K562 (cell line): ENCODE data around the gene MAN1B1. TPM values are rescaled to one million over a fixed set of nuclear protein-coding genes. Genes with fewer than 3 reads are reported as not detected.

ENCODE experiments used
- CCNT2 ChIP-seq: IDR thresholded peaks from 2 replicates; pipeline ENCODE4 v1.6.1; 2011; ENCODE audit warnings: borderline replicate concordance, low read depth, mild to moderate bottlenecking, moderate library complexity, mixed read lengths, low read length; ENCODE audit not compliant: insufficient read length; ENCODE audit errors: extremely low read depth
- CHD2 ChIP-seq: IDR thresholded peaks from 2 replicates; pipeline ENCODE4 v1.6.1; 2011; ENCODE audit warnings: low read depth, low read length
- CREM ChIP-seq: IDR thresholded peaks from 2 replicates; pipeline ENCODE4 v1.6.1; 2014; ENCODE audit warnings: antibody characterized with exemption, low read depth
- ELK1 ChIP-seq: sonication (generic); formaldehyde crosslinking; IDR thresholded peaks from 2 replicates; pipeline ENCODE4 v1.8.1; 2022; ENCODE audit warnings: missing genetic modification reagents
- ERF ChIP-seq: fragments of 450-650 bp; formaldehyde crosslinking; IDR thresholded peaks from 2 replicates; pipeline ENCODE4 v1.4.0; 2020; ENCODE audit warnings: mild to moderate bottlenecking, mixed read lengths
- ETS1 ChIP-seq: conservative IDR thresholded peaks from 2 replicates; pipeline ENCODE4 v1.6.1; 2011; ENCODE audit warnings: low read depth, mild to moderate bottlenecking, low read length; ENCODE audit not compliant: control insufficient read depth
- GATA2 ChIP-seq: sonication (generic); formaldehyde crosslinking; IDR thresholded peaks from 2 replicates; pipeline ENCODE4 v1.4.0; 2020; ENCODE audit warnings: mild to moderate bottlenecking, missing genetic modification reagents
- KDM4B ChIP-seq, 2 experiments: fragments of 450-650 bp in 1 of 2; sonication (generic) in 1 of 2; IDR thresholded peaks; 2 replicates each; pipeline ENCODE4 v1.6.1; 2016 to 2017; ENCODE audit warnings: borderline replicate concordance in 2 of 2, antibody characterized with exemption in 1 of 2, low read depth in 1 of 2, mild to moderate bottlenecking in 1 of 2
- LEF1 ChIP-seq: fragments of 450-650 bp; IDR thresholded peaks from 2 replicates; pipeline ENCODE4 v1.6.1; 2016; ENCODE audit warnings: mild to moderate bottlenecking
- MCM2 ChIP-seq: fragments of 450-650 bp; IDR thresholded peaks from 2 replicates; pipeline ENCODE4 v1.6.1; 2017; ENCODE audit warnings: low read depth, mild to moderate bottlenecking
- MTA3 ChIP-seq: fragments of 450-650 bp; formaldehyde crosslinking; IDR thresholded peaks from 2 replicates; pipeline ENCODE4 v1.6.1; 2017; ENCODE audit warnings: mild to moderate bottlenecking, borderline replicate concordance
- MXI1 ChIP-seq: IDR thresholded peaks from 2 replicates; pipeline ENCODE4 v1.6.1; 2011; ENCODE audit warnings: low read depth, mild to moderate bottlenecking, improper control_type of control experiment, low read length
- MYNN ChIP-seq, 2 experiments: sonication (generic); formaldehyde crosslinking in 1 of 2; IDR thresholded peaks; 2 replicates each; pipeline versions ENCODE4 v1.5.0 to v1.6.1; 2016 to 2020; ENCODE audit warnings: antibody characterized with exemption in 1 of 2, missing genetic modification reagents in 1 of 2
- OTX1 ChIP-seq: fragments of 450-650 bp; formaldehyde crosslinking; IDR thresholded peaks from 2 replicates; pipeline ENCODE4 v1.4.0; 2022; ENCODE audit warnings: mild to moderate bottlenecking
- PBX2 ChIP-seq, 2 experiments: IDR thresholded peaks in 1 of 2; conservative IDR thresholded peaks in 1 of 2; 2 replicates each; pipeline ENCODE4 v1.6.1; 2016; ENCODE audit warnings: low read depth in 2 of 2, mild to moderate bottlenecking in 1 of 2, missing compliant biosample characterization in 1 of 2, missing genetic modification characterization in 1 of 2, moderate library complexity in 1 of 2
- PCBP1 ChIP-seq: fragments of 200-400 bp; formaldehyde crosslinking; IDR thresholded peaks from 2 replicates; pipeline ENCODE4 v1.6.1; 2018; ENCODE audit warnings: mild to moderate bottlenecking, low read depth, low read length; ENCODE audit not compliant: poor library complexity, severe bottlenecking
- SREBF1 ChIP-seq: fragments of 150-350 bp; IDR thresholded peaks from 2 replicates; pipeline ENCODE4 v1.6.1; 2014; ENCODE audit warnings: antibody characterized with exemption, low read depth, low read length, borderline replicate concordance
- TBL1XR1 ChIP-seq, 2 experiments: IDR thresholded peaks; 2 replicates each; pipeline ENCODE4 v1.6.1; 2012; ENCODE audit warnings: improper control_type of control experiment in 2 of 2, low read length in 2 of 2, mild to moderate bottlenecking in 1 of 2
- TBP ChIP-seq: optimal IDR thresholded peaks from 2 replicates; pipeline ENCODE3; 2011; ENCODE audit warnings: low read depth, low read length, improper control_type of control experiment
- TCFL5 ChIP-seq: fragments of 250-450 bp; sonication (Bioruptor Pico); conservative IDR thresholded peaks from 2 replicates; pipeline ENCODE4 v1.6.1; 2021; ENCODE audit warnings: mild to moderate bottlenecking, moderate library complexity, matching md5 sums
- TEAD4 ChIP-seq, 2 experiments: sonication (generic) in 1 of 2; formaldehyde crosslinking in 1 of 2; IDR thresholded peaks; 2 replicates each; pipeline versions ENCODE4 v1.6.1 to v1.8.0; 2012 to 2022; ENCODE audit warnings: borderline replicate concordance in 1 of 2, inconsistent platforms in 1 of 2, low read length in 1 of 2, mild to moderate bottlenecking in 1 of 2, missing genetic modification reagents in 1 of 2
- TFAM ChIP-seq: fragments of 250-450 bp; sonication (Bioruptor Pico); conservative IDR thresholded peaks from 2 replicates; pipeline ENCODE4 v1.5.0; 2021; ENCODE audit warnings: mild to moderate bottlenecking, moderate library complexity
- U2AF1 ChIP-seq: fragments of 200-400 bp; formaldehyde crosslinking; optimal IDR thresholded peaks from 2 replicates; pipeline ENCODE3; 2017; ENCODE audit warnings: mild to moderate bottlenecking, low read depth, low read length, moderate library complexity
- polyA plus RNA-seq, 8 experiments: library from polyadenylated mRNA; depleted of rRNA in 4 of 8; stranded (reverse) in 5 of 8; unstranded in 3 of 8; fragments of >200 nt; fragmentation: Nextera tagmentation in 2 of 8; fragmentation: Illumina TruSeq in 1 of 8; extraction: Ambion mirVana in 2 of 8; extraction: Trizol in 1 of 8; gene quantifications; 2 replicates each; pipeline versions ENCODE4 v1.2.1 to v1.2.3, GENCODE V29; 2011 to 2014; ENCODE audit warnings: inconsistent platforms in 1 of 8, missing spikeins in 1 of 8
- total RNA-seq, 7 experiments: library from RNA; depleted of rRNA in 6 of 7; stranded (reverse); fragments of >200 nt in 6 of 7; fragmentation: Illumina TruSeq in 2 of 7; extraction: Trizol in 2 of 7; gene quantifications; 2 replicates each; pipeline versions ENCODE4 v1.2.1 to v1.2.3, GENCODE V29; 2011 to 2021; ENCODE audit warnings: low replicate concordance in 1 of 7

Gene MAN1B1
- total and polyA plus RNA-seq, 9 of the 15 experiments (the other 6 are each of a cell fraction or from before 2014, with no cell fraction given), result 0.55 to 36.6 (median 27.3) TPM

GRCh38 chr9:137070201-137070905, 16.4 kb upstream of the MAN1B1 start, which contains the start of gene SAPCD2 (continued):
- TF ChIP-seq U2AF1 (peak; percentile 26), PCBP1 (no peak), ETS1 (peak; percentile 40), TEAD4 (IDR thresholded peaks at IDR 0.05; ENCODE audit: low read length) (no peak), TEAD4 (CRISPR knock-in tag; IDR thresholded peaks at IDR 0.05; ENCODE audit: borderline replicate concordance) (no peak), LEF1 (no peak), OTX1 (CRISPR knock-in tag) (no peak), CCNT2 (peak; percentile 62), TBL1XR1 (IDR thresholded peaks at IDR 0.05; ENCODE audit: low read length in 2 of 2) (no peak), TCFL5 (CRISPR knock-in tag) (no peak), SREBF1 (no peak), MCM2 (no peak), PBX2 (CRISPR knock-in tag; IDR thresholded peaks at IDR 0.05; ENCODE audit: low read depth) (no peak), PBX2 (tag; conservative IDR thresholded peaks at IDR 0.05; ENCODE audit: low read depth) (no peak), TFAM (no peak), CREM (peak; percentile 67), KDM4B (IDR thresholded peaks at IDR 0.05; ENCODE audit: borderline replicate concordance in 2 of 2, low read depth in 1 of 2) (no peak), ELK1 (CRISPR knock-in tag) (no peak), MYNN (IDR thresholded peaks at IDR 0.05) (no peak), MYNN (CRISPR knock-in tag; IDR thresholded peaks at IDR 0.05) (no peak), CHD2 (no peak), ERF (CRISPR knock-in tag) (no peak; the same call in 1 of the 2 replicates), MTA3 (peak; percentile 73; the same call in 1 of the 2 replicates), GATA2 (CRISPR knock-in tag) (no peak), MXI1 (0 out of 2 replicates have a peak, but pooled peaks have one; percentile 50), TBP (peak; percentile 77)
